ENCODE measurements around the gene FARS2.

The FARS2 gene

DNA sequence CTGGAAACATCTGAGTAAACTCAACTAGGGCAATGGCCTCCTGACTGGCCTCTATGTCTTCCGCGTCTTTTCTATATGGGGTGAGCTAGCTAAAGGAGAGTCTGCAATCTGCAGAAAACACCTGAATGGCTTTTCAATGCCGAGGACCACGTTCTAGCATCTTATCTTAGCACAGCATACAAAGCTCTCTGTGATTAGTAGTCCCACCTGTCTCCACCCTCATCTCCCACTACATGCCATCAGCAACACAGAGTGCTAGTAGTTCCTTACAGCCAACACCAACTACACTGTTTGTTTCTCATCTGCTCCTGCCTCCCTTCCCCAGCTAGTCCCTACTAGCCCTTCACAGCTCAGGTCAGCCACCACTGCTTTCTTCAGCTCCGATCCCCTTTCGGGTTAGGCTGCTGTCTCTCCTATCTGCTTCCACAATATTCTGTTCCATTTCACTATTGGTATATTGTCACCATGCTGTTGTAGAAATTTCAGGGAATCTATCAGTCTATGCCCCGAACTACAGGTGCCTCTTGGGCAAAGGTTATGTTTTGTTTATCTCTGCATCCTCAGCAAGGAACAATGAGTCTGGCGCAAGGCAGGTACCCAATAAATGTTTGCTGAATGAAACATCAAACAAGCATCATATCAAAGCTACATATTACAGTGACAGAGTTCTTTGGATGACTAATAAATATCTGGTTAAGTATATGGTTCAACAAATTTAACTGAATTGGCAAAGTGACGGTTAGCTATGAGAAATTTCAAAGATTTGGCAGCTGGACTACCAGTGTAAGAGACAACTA lies 12.8 kb upstream of the FARS2 start:
- DNase-seq (ENCODE audit: low read depth in 1 of 2, low spot score in 1 of 2) = no peak

- DNase-seq (ENCODE audit: low read depth in 1 of 2, low spot score in 1 of 2) = no peak
These were observed 11.7 kb upstream of the FARS2 start for GRCh38 chr6:5249451-5250122.

GRCh38 chr6:5250451-5250850 lies 10.9 kb upstream of the FARS2 start:
- no peak for DNase-seq (ENCODE audit: low read depth in 1 of 2, low spot score in 1 of 2)

- DNase-seq (ENCODE audit: low read depth in 1 of 2, low spot score in 1 of 2) = no peak
These were observed 10.4 kb upstream of the FARS2 start for GRCh38 chr6:5250911-5251310.

- DNase-seq (ENCODE audit: low read depth in 1 of 2, low spot score in 1 of 2) = no peak
These were observed 4.4 kb upstream of the FARS2 start for GRCh38 chr6:5256952-5257351.

- no peak for DNase-seq (ENCODE audit: low read depth in 1 of 2, low spot score in 1 of 2)
These were observed 3.9 kb upstream of the FARS2 start for GRCh38 chr6:5257400-5257799.

DNA sequence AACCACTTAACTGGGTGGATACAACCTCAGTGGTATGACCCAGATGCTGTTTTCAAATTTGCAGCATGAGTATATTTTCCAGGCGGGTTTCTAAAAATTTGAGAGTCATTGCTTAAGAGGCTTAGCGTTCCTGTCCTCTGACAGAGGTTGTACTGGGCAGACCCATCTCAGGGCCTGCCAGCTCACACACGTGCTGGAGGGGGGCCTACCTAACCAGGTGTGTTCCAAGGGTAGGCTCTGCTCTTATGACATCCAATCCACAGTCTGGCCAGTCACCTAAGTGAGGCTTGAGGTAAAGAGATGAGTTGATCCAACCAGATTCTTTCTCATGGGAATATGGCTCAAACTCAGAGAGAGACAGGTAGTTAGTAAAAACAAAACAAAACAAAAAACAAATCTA lies 1.9 kb upstream of the FARS2 start:
- no peak for DNase-seq (ENCODE audit: low read depth in 1 of 2, low spot score in 1 of 2)

DNA sequence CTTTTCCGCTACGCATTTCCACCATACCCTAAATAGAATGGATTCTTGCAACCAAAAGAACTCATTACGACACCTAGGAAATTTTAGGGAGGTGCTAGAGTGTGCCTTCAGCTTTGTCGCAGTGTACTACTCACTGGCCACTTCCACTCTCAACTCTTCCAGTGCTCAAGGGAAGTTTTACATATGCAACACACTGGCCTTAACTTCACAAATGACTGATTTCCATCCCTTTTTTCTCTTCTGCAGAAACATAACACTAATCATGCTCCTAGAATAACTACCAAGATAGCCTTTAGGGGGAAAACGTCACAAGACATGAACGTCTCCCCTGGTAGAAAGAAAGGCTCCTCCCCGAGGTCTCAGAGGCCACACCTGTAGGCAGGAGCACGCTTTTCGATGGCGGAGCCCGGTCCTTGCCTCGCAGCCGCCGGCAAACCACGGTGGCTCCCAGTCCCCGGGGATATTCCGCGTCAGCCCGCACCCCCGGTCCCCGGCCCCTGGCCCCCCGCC lies 1.1 kb upstream of the FARS2 start:
- DNase-seq (ENCODE audit: low read depth in 1 of 2, low spot score in 1 of 2) = peak; percentile 65 to 70

- DNase-seq (ENCODE audit: low read depth in 1 of 2, low spot score in 1 of 2) = no peak
These were observed 314 bp downstream of the FARS2 start for GRCh38 chr6:5261545-5262109.

DNA sequence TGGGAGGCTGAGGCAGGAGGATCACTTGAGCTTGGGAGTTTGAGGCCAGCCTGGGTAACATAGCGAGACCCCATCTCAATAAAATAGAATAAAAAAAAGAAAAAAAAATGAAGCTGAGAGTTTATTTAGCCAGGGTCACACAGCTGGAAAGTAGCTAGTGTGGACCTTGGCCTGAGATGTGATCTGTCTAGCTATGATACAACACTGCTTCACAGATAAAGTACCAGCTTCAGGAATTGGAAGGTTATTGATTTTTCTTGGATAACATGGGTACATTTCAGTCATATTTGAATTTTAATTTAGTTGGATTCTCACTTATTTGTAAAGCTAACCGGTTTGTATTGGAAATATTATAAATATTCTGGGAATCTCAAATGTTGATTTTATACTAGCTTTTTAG lies 5.1 kb downstream of the FARS2 start:
- no peak for DNase-seq (ENCODE audit: low read depth in 1 of 2, low spot score in 1 of 2)

- no peak for DNase-seq (ENCODE audit: low read depth in 1 of 2, low spot score in 1 of 2)
These were observed 8.9 kb downstream of the FARS2 start for GRCh38 chr6:5270093-5270680.

DNA sequence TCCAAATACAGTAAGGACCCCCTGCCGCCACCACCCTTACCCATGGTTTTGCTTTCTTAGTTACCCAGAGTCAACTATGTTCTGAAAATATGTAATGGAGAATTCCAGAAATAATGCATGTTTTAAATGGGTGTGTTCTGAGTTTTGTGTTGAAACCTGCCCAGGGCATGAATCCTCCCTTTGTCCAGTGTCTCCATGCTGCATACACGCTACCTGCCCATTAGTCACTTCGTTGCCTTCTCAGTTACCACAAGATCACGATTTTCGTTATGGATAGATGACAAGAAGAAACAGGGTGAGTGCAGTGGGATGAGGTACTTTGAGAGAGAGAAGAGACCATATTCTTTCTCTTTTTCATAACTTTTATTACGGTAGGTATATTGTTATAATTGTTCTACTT lies 10.6 kb downstream of the FARS2 start:
- DNase-seq (ENCODE audit: low read depth in 1 of 2, low spot score in 1 of 2) = no peak

DNA sequence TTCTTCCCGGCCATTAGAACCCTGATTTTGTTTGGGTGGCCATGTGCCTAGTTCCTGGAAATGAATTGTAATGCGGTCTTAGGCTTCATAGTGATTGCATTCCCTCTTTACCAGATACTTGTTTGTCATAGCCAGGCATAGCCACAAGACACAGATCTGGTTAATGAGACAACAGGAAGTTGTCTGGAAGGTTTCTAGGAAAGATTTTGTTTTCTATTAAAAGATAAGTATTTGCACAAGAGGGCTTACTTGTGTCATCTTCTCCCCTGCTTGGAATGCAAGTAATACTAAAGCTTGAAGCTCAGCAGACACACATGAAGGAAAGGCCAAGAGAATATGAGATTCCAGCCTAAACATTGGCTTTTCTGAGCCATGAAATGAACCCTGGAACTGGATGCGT lies 12.9 kb downstream of the FARS2 start:
- no peak for DNase-seq (ENCODE audit: low read depth in 1 of 2, low spot score in 1 of 2)

GRCh38 chr6:5275497-5275896 lies 14.2 kb downstream of the FARS2 start:
- no peak for DNase-seq (ENCODE audit: low read depth in 1 of 2, low spot score in 1 of 2)

- DNase-seq (ENCODE audit: low read depth in 1 of 2, low spot score in 1 of 2) = no peak
These were observed 15.3 kb downstream of the FARS2 start for GRCh38 chr6:5276581-5276980.

GRCh38 chr6:5277589-5277988 lies 16.3 kb downstream of the FARS2 start:
- DNase-seq (ENCODE audit: low read depth in 1 of 2, low spot score in 1 of 2) = no peak

GRCh38 chr6:5278047-5278446 lies 16.7 kb downstream of the FARS2 start:
- DNase-seq (ENCODE audit: low read depth in 1 of 2, low spot score in 1 of 2) = no peak

DNA sequence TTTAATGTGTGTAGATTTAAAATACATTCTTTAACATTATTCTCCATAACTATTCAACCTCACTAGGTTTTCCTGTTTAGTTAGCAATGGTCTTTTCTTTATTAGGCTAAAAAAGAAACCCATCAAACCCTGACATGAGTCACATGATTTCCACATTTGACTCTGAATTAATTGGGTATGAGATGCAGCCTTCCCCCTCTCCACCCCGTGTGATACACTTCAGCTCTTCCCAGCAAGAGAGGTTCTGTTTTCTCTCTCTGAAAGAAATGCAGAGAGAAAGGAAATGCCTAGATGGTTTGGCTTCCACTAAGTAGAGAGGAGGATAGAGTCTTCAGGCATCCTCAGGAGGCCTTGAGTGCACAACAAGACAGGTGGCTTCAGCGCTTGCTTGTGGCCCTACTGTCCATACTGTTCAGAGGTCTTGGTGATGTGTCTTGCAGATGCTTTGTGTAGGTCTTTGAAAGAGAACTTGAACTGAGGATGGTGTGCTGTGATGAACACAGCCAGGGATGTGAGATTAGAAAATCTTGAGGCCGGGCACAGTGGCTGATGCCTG lies 17.3 kb downstream of the FARS2 start:
- DNase-seq (ENCODE audit: low read depth in 1 of 2, low spot score in 1 of 2) = no peak

DNA sequence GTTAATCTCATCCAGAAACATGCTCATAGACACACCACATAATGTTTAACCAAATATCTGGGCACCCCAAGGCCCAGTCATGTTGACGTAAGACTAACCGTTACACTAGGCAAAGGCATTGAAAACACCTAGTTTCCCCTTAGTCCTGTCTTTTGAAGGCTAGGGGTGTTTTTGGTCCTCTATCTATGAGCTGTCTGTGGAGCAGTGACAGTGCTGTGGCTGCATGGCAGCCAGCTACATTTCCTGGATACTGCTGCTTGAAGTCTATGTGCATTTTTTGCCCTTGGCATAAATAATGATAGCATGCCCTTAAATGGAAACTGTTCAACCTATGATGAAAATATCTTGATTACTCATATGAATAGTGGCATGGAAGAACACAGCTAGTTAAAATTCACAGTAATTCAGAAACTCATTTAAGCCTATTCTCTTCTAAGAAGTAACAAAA lies 18.6 kb downstream of the FARS2 start:
- no peak for DNase-seq (ENCODE audit: low read depth in 1 of 2, low spot score in 1 of 2)

DNA sequence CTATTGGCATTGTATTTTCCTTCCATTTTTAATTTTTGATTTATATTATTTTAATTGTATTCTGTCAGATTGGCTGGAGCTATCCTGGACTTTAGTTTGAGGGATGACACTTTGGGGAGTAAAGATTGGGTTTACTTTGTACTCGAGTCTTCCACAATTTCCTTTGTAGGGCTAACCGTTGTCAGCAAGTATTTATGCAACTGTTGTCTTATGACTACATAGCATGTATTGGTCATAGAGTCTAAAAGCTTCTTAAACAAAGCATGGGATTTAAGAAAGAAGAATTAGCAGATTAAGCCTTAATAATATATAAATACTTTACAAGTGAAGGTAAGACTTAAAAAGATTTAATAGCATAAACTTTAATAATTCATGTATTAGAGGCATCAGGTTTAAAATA lies 19.6 kb downstream of the FARS2 start:
- no peak for DNase-seq (ENCODE audit: low read depth in 1 of 2, low spot score in 1 of 2)

- no peak for DNase-seq (ENCODE audit: low read depth in 1 of 2, low spot score in 1 of 2)
These were observed 20.9 kb downstream of the FARS2 start for GRCh38 chr6:5282191-5282623.
